ENCODE results near the gene AP4S1. TPM values are rescaled to one million over a fixed set of nuclear protein-coding genes. Genes with fewer than 3 reads are reported as not detected.
"Not testable (repeated sequence)": the region's sequence is repeated elsewhere in the genome, so short reads cannot be mapped to it uniquely, and the experiment has no call there.

AP4S1 gene
- polyA plus RNA-seq, 1 experiment: 8.0 TPM

- TF ChIP-seq CTCF (IDR thresholded peaks at IDR 0.05; ENCODE audit: low read depth, low read length): no peak
- Histone ChIP-seq H3K27me3 (ENCODE audit: control insufficient read depth, insufficient read depth, low read length) (no peaks in the 10 kb centered on the region), H3K9me3 (ENCODE audit: control insufficient read depth, insufficient read depth, low read length) (no peaks in the 10 kb centered on the region), H3K27ac (ENCODE audit: low read depth, low read length) (no peak overlapping the region), H3K4me3 (ENCODE audit: low read depth, low read length) (no peak overlapping the region)
- ChIA-PET POLR2A (no interaction called here), CTCF (no interaction called here)
- DNase-seq (ENCODE audit: low read depth, low spot score): no peak
Measured at GRCh38 chr14:31036552-31036951, 11.1 kb downstream of the AP4S1 start.

GRCh38 chr14:31037709-31038221 lies 12.3 kb downstream of the AP4S1 start:
- Histone ChIP-seq H3K27ac (ENCODE audit: low read depth, low read length) (no peak overlapping the region), H3K4me3 (ENCODE audit: low read depth, low read length) (no peak overlapping the region), H3K9me3 (ENCODE audit: control insufficient read depth, insufficient read depth, low read length) (no peaks in the 10 kb centered on the region), H3K27me3 (ENCODE audit: control insufficient read depth, insufficient read depth, low read length) (no peaks in the 10 kb centered on the region)
- TF ChIP-seq CTCF (IDR thresholded peaks at IDR 0.05; ENCODE audit: low read depth, low read length): no peak
- no peak for DNase-seq (ENCODE audit: low read depth, low spot score)
- ChIA-PET POLR2A (no interaction called here), CTCF (interaction anchor here (1.0 to 1.1 kb wide), 2 partner anchors 11 to 15 kb away, joined by 3 read pairs; partner anchors contain the start of gene STRN3)

- no peaks in the 10 kb centered on the region for H3K27me3 ChIP-seq (ENCODE audit: control insufficient read depth, insufficient read depth, low read length)
- no peak for TF ChIP-seq CTCF (IDR thresholded peaks at IDR 0.05; ENCODE audit: low read depth, low read length)
- DNase-seq (ENCODE audit: low read depth, low spot score): no peak
- H3K4me3 ChIP-seq (ENCODE audit: low read depth, low read length): no peak overlapping the region
- H3K27ac ChIP-seq (ENCODE audit: low read depth, low read length): no peak overlapping the region
- CTCF ChIA-PET: interaction anchor here (0.7 to 1.1 kb wide), 4 partner anchors 12 to 44 kb away, joined by 3 read pairs; partner anchors contain the start of gene STRN3
- H3K9me3 ChIP-seq (ENCODE audit: control insufficient read depth, insufficient read depth, low read length): no peaks in the 10 kb centered on the region
- POLR2A ChIA-PET: no interaction called here
Measured at GRCh38 chr14:31038521-31039166, 13.2 kb downstream of the AP4S1 start.

GRCh38 chr14:31042300-31042699 lies 16.9 kb downstream of the AP4S1 start:
- TF ChIP-seq CTCF (IDR thresholded peaks at IDR 0.05; ENCODE audit: low read depth, low read length): no peak
- no peaks in the 10 kb centered on the region for H3K9me3 ChIP-seq (ENCODE audit: control insufficient read depth, insufficient read depth, low read length)
- ChIA-PET CTCF (no interaction called here), POLR2A (no interaction called here)
- no peak for DNase-seq (ENCODE audit: low read depth, low spot score)
- H3K4me3 ChIP-seq (ENCODE audit: low read depth, low read length): no peak overlapping the region
- H3K27me3 ChIP-seq (ENCODE audit: control insufficient read depth, insufficient read depth, low read length): no peaks in the 10 kb centered on the region
- no peak overlapping the region for H3K27ac ChIP-seq (ENCODE audit: low read depth, low read length)

GRCh38 chr14:31042893-31043292 lies 17.4 kb downstream of the AP4S1 start:
- CTCF ChIA-PET: not testable (repeated sequence)
- POLR2A ChIA-PET: interaction anchor here (1.1 kb wide), 1 partner anchor 16 kb away, joined by 3 read pairs; no protein-coding TSS in a partner anchor

More at GRCh38 chr14:31042893-31043292, 17.4 kb downstream of the AP4S1 start:
- not testable (repeated sequence) for H3K9me3 ChIP-seq (ENCODE audit: control insufficient read depth, insufficient read depth, low read length); DNase-seq (ENCODE audit: low read depth, low spot score); H3K27me3 ChIP-seq (ENCODE audit: control insufficient read depth, insufficient read depth, low read length); H3K4me3 ChIP-seq (ENCODE audit: low read depth, low read length); H3K27ac ChIP-seq (ENCODE audit: low read depth, low read length)

All from AG04450 (cell line).